Activated CD4-positive, alpha-beta T cell treated with anti-CD3 and anti-CD28 coated beads, Interleukin-2, Interleukin-6, amounts not matched to agents 100 ng/mL and 50 ng/mL, durations not matched to agents 16 hours and 8 hours (primary cell): ENCODE data around the gene BOD1L2.

Experiments
- DNase-seq: peaks from one replicate; pipeline ENCODE4 v3.0.0-alpha.2; 2020

BOD1L2 gene

DNA sequence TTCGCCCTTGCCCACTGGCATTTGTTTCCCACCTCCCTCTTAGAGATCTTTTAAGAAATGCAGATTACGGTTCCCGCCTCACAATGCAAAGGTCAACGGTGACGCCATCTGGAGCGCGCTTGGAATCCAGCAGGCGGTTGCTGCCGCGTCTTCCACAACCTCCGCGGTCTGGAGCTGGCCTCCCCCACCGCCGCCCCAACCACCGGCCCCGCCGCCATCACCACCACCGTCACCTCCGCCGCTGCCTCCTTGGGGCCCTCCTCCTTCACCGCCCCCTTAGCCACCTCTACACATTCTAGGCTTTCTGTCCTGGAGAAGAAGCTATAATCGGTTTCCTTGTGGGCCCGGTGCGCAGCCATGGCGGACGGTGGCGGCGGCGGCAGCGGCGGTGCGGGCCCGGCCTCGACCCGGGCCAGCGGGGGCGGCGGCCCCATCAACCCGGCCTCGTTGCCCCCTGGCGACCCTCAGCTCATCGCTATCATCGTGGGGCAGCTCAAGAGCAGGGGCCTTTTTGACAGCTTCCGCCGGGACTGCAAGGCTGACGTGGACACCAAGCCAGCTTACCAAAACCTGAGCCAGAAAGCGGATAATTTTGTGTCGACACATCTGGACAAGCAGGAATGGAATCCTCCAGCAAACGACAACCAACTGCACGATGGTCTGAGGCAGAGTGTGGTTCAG, at the start of gene BOD1L2:
TSS of gene BOD1L2 (plus strand) at position 132 of the 681 bp plus-strand sequence. CDS start at position 358, 226 bp downstream.
- no peak for DNase-seq

DNA sequence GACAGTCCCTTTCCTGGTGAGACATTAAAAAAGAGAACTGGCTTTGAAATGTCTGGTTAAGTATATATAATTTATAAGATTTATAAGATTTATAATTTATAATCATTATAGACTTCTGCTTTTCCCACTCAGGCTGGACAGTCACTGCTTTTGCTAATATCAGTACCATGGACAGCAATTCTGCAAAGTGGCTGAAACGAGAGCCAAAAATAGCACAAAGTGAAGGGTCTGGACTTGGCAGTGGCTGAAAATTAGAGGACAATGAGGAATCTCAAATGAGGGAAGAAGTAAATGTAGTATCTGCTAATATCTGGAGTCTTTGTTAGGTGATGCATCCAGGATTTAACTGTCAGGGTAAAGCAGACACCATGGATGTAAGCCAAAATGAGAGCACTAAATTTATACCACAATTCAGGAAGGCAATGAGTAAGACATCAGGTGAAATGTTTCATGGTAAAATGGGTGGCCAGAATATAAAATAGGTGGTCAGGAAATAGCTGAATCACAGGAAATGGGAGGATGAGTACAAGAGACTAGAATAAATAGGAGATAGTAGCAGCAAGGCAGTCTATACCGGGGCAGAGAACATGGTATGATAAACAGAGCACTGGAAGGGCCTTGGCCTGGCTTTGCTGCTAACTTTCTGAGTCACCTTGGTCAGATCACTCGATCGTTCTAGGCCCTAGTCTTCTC, 39.6 kb upstream of the BOD1L2 start:
- peak; percentile 8 for DNase-seq

DNA sequence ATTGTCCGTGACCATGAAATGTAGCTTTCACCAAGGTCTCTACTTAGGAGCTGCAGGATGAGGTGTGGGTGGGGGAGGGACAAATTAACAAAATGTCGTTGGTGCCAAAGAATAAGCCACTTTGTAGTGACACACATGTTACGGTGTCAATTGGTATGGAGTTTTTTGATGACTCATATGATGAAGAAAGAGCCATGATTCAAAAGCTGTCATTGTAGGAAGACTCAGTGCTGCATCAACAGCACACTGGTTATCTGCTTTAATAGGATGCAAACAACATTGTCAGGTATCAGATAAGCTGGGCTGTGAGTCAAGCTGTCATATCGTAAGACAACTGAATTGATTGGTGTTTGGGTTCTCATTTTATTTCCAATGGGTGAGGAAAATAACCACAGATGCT, 36.6 kb upstream of the BOD1L2 start:
- DNase-seq: peak; percentile 1

DNA sequence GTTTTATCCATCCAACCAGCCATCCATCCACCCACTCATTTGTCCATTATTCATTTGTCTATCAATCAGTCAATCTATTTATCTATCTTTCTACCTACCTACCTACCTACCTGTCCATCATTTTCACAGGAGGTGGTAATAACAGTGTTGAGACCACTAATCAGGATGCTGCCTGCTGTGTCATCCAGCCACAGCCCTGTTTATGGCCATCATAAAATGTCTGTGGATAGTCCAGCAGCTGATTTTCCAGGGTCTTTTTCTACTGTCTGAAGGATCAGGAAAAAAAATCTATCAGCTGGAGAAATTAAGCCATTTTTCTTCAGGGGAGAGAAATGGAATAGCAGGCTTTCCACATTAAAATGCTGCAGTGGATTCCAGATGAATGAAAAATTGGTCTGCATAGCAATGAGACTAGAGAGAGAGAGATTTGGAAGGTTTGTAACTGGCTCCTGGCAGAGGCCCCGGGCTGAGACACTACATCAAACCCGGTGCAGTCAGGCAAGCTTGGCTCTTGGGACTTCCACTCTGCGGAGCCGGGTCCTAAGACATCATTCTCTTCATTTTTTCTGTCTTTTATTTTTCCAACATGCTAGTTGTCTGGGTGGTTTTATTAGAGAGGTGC, 33.0 kb upstream of the BOD1L2 start:
- DNase-seq: no peak

DNA sequence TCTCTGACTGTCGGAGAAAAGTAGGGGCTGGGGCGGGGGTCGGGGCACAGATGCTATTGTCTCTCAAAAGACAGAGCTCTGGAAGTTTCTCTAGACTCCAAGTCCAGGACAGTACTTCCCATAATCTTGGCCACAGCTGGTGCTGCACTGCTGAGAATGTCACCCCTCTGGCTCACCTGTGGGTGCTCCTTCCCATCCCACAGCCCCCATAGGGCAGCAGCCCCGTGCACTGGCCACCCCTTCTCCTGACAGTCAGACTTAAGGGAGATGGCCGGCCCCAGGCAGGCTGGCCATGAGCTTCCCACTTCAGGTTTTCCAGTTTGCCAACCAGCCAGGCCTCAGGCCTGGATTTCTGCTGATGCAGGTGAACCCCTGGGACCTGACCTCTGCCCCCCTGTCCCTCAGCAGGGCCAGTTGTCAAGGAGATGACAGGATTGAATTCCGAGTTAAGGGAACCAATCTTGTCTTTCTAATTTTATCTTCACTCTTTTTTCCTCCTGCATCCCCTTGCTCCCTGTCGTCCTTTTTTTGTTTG, 30.2 kb upstream of the BOD1L2 start:
- no peak for DNase-seq

DNA sequence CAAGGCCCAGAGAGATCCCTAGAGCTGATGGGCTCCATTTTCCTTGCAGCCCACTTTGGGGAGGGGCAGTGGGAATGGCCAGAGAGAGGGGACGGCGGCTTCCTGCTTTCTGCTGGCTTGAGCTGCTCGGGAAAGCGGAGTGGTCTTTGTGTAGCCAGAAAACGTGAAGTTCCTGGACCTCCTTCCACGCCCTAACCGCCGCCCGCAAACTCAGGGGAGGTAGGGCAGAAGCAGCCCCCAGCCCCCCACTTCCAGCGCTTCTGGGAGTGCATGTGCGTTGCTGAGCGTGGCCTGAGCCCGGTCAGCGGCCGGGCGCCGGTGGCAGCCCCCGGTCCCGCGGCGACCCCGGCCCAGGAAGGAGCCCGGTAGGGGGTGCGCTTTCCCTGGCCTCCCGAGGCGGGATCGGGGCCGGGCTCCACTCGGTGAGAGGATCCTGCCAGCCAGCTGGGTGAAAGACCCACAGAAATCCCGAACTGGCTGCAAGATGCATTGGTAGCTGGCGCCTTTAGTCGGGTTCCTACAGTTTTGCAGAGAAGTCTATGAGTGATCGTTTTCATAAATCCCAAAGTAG, 25.3 kb upstream of the BOD1L2 start:
- DNase-seq: no peak

DNA sequence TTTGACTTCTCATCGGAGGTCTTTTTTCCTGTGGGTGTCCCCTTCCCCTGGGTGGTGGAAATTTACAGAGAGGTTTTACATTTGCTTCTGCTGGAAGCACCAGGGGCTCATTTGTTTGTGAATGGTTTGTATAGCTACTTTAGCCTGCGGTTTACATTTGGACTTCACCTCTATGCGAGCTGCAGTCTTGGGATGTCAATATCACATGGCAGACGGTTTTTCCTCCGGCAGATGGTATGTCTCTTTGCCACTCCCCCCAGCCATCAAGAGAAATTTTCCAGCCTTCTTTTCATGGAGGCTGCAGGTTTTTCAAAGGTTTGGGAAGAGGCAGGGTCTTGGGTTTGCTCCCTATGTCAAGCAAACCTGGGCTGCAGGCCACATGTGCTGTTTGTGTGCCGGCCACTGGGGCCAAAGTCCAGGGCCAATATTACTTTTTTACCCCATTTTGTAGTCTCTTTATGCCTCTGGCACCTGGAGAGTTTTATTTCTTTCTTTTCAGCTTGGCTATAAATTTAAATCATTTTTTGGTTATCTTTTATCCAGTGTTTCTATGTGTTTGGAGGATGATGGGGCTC, 23.9 kb upstream of the BOD1L2 start:
- no peak for DNase-seq

DNA sequence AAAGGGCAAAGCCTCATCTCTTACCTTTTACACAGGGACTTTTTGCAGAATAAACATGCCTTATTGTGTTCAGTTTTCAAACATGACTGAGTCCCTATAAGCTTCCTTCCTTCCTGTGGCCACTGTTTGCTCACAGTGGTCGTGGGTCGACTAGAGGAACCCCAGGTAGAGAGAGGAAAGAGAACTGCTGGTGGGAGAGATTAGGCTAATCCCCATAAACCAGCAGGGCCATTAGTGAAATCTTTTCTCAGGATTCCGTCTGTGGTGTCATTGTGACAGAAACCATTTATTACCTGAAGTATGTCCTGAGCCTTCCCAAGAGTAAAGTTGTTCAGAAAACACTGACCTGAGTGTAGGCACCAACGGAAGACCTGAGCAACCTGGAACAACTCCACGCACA, 21.3 kb upstream of the BOD1L2 start:
- DNase-seq: no peak

DNA sequence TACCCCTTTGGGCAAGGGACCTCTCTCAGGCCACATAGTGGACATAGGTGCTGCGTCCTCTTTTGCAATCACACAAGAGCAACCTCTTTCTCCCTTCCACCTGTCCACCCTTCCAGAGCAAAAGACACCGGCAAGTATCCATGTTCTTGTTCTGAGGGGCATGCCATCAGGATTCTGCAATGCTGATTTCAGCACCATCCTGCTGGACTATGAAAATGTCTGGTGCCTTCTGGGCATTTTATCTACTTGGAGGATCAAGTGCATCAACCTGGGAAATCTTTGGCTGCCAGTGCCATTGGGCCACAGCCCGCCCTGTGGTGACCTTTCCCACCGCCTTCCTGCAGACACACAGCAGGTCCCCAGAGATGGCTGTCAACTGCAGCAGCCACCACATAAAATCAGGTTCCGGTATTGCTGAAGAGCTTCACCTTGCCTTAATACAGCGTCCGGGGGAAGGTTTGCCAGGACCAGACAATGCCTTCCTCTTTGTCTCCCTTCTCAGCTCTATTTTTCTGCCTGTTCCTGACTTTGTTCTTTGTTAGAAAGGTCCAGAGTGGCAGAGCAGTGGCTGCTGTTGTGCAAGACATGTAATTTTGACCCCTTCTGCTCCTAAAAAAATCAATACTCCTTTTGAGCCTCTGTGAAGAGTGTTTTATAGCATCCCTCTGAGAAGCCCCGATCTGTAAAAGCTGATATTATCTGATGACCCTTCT, 18.5 kb upstream of the BOD1L2 start:
- DNase-seq: no peak

DNA sequence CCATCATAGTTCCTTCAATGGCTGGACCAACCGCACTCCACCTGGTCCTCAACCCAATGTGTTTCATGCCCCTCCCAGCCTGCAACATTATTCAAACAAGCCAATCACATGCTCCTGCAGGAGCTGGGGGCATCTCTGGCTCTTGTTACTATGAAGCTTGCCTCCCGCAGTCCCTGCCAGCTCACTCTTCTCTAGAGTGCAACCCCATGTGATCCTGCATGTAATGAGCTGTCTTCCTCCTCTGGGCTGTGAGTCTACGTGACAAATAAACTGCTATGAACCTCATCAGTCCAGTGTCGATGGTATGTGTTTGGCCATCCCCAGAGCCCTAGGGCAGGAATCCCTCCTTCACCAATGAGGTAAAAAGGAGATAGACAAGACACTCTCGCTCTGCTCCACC, 15.8 kb upstream of the BOD1L2 start:
- DNase-seq: no peak

DNA sequence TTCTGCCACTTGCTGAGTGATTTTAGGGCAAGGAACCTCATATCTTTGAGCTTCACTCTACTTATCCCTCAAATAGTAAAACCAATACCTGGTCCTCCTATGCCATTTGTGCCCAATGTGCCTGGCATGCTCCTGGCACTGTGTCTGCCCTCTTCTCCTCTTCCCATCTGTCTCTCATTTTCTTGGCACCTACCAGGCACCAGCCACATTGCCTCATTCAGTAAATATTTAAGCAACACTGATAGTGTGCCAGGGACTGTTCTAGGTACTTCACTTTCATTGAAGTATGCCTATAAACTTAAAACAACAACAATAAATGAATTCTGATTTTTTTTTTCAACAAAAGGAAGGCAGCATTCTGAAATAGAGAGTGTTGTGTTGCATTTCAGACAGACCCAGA, 15.1 kb upstream of the BOD1L2 start:
- DNase-seq: no peak

DNA sequence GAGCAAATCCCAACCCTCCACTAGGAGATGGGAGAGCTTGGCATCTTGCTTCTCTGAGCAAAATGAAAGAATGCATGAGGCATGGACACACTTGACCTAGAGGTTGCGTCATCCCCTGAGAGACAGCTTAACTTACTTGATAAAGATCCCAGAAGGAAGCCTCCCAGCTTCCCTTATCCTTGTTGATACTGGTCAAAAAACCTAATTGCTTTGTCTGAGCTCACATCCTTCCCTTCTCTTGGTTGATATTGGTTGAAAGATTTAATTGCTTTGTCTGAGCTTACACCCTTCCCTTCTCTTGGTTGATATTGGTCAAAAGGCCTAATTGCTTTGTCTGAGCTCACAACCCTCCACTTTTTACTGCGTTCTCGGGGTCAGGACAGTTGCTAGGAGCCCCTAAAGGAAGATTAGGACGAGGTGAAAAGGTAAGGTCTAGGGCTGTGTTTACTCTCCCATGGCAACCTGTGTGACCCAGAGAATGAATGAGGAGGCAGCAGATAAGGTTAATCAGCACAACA, 12.2 kb upstream of the BOD1L2 start:
- DNase-seq: no peak

DNA sequence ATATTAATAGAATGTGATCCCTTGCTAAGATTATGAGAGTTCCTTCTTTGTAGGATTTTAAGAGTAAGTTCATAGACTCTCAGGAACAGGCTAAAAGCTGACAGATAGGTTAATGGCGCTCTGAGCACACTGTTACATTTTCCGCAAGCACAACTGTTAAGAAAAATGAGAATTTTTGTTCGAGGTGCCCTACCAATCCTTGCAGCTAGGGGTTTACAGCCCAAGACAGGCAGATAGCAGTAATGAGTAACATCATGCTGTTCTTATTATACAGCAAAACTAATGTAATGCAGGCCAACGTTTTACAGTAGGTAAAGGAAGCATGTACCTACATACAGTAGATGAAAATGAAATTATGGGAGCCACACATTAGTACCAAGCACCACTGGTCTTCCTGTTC, 11.2 kb upstream of the BOD1L2 start:
- DNase-seq: no peak

DNA sequence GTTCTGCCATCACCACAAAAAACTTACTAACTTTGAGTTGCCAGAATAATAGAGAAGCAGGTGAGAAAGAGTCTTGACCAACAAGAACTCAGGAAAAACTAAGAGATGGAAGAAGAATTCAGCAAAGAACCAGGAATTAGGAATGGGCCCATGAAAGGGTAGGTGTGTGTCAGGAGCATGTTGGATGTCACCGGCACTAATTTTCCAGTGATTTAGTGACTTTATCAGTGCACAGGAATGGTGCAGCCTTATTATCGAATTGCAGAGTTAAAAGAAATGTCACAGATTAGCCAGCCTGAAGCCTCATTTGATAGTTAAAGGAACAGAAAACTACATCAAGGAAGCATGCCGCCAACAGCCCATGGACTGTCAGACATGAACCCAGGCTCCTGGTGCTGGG, 9.0 kb upstream of the BOD1L2 start:
- no peak for DNase-seq

DNA sequence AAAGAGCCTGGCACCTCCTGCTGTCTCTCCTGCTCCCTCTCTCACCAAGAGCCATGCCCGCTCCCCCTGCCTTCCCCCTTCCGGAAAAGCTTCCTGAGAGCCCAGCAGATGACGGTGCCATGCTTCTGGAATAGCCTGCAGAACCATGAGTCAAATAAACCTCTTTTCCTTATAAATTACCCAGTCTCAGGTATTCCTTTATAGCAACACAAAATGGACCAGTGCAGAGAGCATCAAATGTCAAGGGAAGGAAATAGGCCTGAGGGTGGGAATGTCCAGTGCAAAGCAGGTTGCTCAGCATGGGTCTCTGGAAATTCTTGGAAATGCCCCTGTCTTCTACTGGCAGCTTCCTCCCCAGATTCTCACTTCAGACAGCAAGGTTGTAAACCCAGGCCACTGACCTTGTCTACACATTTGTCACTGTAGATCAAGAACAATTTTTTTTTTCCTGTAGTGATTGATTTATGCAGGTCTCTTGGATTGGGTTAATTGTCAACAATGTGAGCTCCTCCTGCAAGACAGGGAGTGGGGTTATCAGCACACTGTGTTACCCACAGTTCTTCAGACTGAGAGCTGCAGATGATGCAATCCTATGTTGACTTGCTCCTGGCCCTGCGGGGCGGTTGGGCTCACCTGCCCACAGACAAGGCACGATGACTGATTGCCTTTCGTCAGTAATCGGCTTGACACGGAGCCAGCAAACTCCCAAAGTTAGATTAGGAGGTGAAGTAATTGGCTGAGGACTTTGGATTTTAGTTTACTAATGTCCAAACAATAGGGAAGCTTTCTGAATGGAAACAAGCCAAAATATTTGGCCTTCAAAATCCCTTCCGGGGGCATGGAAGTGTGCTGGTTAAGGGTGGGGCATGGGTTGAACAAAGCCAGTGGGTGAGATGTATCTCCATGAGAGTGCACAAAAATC, 5.4 kb upstream of the BOD1L2 start:
- no peak for DNase-seq

DNA sequence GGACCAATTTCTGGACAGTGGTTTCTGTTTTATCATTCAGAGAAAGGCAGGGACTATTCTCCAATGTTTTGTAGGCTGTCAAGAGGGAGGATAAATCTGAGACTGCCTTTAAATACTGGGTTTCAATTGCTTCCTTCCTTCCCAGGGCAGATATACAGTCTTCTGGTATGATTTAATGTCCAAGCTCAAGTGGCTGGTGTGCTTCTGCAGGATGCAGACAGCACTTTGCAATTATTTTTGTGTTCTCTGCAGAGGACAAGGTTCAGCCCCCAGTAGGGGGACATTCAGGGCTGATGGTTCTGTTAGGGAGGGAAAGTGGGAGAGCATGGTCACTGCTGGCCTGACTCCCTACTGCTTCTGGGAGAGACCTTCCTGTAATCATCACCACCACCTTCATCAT, 4.6 kb upstream of the BOD1L2 start:
- DNase-seq: no peak

DNA sequence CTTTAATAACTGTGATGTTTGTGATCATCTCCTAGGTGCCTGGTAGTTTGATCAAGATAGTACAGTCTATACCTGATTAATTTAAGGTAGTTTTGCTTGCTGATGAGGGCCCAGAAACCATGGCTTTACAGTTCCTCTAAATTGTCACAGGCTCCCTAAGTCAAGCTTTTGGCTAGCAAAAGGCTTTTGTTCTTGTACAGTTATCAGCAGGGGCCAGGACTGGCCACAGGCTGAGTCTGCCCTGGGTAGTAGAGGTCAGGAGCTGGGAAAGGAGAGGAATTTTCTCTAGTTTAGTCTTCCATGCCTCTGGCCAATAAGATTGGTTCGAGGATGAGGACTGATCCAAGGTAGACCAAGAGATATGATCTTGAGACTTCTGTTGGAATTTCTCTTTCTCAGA, 3.6 kb upstream of the BOD1L2 start:
- no peak for DNase-seq

DNA sequence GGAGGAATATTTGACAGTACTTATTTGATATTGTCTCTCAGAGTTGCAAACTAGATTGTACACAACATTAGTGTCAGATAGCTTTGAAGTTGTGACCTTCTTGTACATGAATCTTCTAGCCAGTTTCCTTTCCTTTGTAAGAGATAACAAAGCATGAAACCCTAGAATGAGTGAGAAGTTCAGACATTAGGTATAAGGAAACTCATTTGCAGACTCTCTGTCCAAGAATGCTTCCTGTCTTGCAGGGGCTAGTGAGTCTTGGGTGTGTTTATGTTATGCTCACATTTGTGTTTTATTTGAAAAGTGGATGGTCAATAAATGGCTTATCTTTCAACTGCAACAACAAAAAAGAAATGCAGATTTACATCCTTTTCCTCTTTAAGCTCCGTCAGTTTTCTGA, 1.4 kb downstream of the BOD1L2 start:
- DNase-seq: peak; percentile 1

DNA sequence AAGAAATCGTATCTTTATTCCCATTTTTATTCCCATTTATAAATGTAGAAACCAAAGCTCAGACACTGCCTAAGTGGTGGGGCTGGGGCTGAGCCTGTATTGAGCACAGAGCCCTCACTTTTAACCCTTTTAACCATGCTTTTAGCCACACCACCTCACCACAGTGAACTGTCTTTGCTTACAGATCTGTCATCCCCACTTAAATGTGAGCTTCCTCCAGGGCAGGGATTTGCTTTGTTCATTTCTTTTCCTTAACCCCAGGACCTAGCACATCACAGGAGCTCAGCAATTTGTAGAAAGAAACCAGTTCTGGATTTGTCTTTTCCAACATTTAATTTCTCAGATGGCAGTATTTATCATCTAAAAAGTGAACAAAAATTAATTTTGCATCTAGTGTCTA, 2.2 kb downstream of the BOD1L2 start:
- DNase-seq: no peak

DNA sequence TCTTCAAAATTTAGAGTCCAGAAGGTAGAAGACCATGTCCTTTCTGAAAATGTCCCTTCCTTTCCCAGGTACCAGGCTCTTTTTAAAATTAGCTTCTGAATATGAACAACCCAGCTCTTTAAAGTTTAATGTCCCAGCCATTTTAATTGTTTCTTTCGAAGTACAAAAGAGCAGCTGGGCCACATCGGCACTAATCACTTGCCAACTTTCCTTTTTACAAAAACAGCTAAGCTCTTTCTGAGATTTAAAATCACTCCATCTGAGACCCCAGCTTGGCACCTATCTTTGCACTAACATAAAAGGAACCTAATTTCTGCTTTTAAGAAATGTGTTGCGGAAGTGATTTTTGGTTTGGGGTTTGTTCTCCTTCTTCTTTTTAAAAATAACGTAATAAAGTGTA, 2.6 kb downstream of the BOD1L2 start:
- no peak for DNase-seq

DNA sequence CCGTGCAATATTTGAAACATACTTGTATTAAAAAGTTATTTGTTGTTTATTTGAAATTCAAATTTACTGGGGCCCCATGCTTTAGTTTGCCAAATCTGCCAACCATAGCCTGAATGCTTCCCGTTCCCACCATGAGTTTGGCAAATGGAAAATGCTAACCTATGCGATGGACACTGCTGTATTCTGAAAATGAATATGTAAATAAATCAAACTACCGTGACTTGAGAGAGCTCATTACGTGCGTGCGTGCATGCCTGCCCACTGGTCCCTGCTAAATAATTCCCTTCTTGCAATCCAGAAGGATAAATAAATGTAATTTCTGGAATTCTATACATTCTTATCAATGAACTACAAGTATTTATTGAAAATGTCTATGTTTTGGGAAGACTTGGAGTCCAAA, 3.2 kb downstream of the BOD1L2 start:
- no peak for DNase-seq
